ENCODE data around the gene RETREG3.

Gene RETREG3

DNA sequence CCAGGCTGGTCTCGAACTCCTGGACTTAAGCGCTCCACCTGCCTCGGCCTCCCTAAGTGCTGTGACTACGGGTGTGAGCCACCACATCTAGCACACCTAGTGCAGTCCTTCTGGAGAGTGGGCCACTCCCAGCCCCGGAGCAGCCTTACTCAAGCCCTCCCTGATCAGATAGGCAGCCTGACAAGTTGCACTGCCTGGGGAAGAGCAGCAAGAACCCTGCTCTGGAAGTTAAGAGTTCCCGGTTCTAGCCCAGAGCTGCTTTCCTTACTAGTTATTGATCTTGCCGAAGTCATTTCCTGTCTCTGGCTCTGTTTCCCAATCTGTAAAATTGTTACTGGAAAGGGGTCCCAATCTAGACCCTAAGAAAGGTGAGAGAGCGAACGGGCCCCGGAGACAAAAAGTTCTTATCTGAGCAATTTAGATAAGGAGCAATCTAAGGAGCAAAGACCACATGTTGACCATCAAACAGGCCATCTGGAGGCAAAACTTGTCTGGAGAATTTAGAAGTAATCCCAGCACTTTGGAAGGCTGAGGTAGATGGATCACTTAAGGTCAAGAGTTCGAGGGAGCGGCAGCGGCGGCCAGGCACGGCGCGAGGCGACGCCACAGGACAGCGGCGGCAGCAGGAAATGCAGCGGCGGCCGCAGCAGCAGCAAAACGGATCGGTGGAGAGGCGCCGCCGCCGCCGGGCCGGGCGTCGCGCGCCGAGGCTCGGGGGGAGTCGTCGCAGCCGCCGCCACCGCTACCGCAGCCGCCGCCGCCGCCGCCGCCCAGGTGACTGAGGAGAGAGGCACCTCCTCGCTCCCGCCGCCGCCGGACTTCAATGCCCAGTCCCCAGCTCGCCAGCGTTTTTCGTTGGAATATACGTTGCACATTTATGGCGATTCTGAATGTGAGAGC is 77.5 kb downstream of the RETREG3 start:
- peak in 1 of 2 experiments; percentile 29 for DNase-seq (ENCODE audit: low read depth in 2 of 2)

DNA sequence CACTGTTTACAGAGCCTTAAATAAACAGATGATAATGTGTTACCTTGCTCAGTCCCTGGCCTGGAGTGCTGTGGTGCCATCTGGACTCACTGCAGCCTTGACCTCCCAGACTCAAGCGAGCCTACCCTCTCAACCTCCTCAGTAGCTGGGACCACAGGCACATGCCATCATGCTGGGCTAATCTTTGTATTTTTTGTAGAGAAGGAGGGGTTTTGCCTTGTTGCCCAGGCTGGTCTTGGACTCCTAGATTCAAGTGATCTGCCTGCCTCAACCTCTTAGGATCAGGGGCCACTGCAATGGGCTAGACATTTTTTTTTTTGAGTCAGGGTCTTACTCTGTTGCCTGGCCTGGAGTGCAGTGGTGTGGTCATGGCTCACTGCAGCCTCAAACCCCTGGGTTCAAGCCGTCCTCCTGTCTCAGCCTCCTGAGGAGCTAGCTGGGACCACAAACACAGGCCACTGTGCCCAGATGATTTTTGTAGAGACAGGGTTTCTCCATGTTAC is 78.2 kb downstream of the RETREG3 start:
- DNase-seq (ENCODE audit: low read depth in 2 of 2) = no peak
